GM19455 (cell line): ENCODE data around the gene HSPA12B.

ENCODE experiments used
- ATAC-seq: cut with Tn5 transposase; IDR thresholded peaks from one replicate; pipeline ENCODE4 v1.9.1; 2021; ENCODE audit not compliant: unreplicated experiment

HSPA12B gene, protein sequence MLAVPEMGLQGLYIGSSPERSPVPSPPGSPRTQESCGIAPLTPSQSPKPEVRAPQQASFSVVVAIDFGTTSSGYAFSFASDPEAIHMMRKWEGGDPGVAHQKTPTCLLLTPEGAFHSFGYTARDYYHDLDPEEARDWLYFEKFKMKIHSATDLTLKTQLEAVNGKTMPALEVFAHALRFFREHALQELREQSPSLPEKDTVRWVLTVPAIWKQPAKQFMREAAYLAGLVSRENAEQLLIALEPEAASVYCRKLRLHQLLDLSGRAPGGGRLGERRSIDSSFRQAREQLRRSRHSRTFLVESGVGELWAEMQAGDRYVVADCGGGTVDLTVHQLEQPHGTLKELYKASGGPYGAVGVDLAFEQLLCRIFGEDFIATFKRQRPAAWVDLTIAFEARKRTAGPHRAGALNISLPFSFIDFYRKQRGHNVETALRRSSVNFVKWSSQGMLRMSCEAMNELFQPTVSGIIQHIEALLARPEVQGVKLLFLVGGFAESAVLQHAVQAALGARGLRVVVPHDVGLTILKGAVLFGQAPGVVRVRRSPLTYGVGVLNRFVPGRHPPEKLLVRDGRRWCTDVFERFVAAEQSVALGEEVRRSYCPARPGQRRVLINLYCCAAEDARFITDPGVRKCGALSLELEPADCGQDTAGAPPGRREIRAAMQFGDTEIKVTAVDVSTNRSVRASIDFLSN

DNA sequence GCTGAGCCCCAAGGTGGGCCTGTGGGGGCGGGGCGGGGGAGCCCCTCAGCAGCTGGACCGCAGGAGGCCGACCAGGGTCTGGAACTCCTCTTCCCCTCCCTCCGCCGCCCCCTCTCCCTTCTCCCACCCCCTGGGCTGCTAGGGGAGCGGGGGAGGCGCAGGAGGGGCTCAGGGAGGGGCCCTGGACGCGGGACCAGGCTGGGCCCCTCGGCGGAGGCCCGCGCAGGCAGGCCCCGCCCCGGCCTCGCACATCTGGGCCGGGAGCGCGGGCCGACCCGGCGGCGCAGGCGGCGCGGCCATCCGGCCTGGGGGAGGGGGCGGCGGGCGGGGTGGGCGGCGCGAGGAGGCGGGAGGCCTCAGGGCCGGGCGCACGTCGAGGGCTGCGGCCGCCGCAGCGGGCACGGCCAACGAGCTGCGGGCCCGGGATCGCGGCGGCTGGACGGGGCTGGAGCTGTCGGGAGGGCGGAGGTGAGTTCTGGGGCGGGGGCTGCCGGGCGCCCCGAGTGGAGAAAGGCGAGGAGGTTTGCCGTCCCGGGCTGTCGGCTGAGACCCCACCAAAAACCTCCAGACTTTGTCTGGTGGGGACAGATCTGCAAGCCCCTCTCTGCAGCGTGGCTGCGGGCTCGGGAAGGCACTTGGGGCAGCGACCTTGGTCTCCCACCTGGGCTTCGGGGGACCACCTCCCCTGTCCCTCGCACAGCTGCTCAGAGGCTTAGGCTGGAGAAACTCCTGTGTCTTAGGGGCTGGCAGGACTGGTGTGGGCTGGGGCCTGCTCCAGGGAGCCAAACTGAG lies at the start of gene HSPA12B:
Gene HSPA12B (plus strand): TSS at position 359 of the 792 bp plus-strand sequence. CDS start 5,990 bp downstream, outside the sequence.
- no peak for ATAC-seq

- no peak for ATAC-seq
These were observed 47.1 kb upstream of the HSPA12B start for GRCh38 chr20:3685341-3685740.

GRCh38 chr20:3686421-3686820 lies 46.1 kb upstream of the HSPA12B start:
- ATAC-seq, result no peak

- no peak for ATAC-seq
These were observed 45.6 kb upstream of the HSPA12B start for GRCh38 chr20:3686867-3687321.

GRCh38 chr20:3687655-3688054 lies 44.8 kb upstream of the HSPA12B start:
- no peak for ATAC-seq

DNA sequence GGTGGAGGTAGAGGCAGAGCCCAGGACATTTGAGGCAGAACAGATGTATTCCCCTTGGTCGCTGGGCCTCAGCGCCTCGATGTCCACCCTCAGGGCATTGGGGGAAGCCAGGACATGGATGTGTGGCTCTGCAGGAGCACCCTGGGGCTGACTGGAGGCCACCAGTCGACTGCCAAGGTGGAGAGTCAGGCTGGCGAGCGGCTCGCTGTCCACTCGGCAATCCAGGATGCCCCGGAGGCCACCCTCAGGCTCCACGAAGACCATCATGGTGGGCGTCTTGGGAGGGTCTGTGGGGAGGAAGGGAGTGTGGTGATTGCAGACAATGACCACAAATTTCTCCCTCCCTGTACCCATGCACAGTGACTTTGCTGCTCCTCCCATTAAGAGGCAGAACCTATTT lies 42.5 kb upstream of the HSPA12B start:
- no peak for ATAC-seq

DNA sequence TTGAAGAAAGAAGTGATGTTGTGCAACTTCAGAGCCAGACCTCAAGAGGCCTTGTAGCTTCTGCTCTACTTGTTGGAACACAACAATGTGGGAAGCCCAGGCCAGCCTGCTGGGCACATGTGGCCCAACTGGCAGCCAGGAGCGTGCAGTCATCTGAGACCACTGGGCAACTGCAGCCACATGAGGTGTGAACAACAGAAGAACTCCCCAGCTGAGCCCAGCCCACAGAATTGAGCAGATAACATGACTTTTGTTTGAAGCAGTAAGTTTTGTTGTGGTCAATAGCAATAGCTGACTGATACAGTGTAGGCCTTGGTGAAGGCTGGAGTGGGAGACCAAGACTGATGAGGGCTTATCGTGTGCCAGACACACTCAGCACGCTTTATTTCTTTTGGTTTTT lies 42.1 kb upstream of the HSPA12B start:
- ATAC-seq, result no peak

GRCh38 chr20:3691306-3691705 lies 41.2 kb upstream of the HSPA12B start:
- no peak for ATAC-seq

DNA sequence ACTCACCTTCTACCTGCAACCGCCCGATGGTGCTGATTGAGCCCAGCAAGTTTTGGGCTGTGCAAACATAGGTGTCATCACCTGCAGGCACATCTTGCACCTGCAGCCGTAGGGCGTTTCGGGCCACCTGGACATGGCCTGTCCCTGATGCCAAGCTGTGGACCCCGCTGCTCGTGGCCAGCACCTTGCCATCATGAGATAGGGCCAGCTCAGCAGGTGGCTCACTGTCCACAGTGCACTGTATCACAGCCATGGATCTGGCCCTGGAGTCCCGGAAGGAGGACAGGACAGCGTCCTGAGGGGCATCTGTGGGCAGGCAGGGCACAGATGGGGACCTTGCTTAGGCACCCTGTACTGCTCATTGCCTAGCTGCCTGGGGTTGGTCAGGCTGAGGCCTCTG lies 40.6 kb upstream of the HSPA12B start:
- ATAC-seq, result no peak

- no peak for ATAC-seq
These were observed 39.7 kb upstream of the HSPA12B start for GRCh38 chr20:3692706-3693294.

DNA sequence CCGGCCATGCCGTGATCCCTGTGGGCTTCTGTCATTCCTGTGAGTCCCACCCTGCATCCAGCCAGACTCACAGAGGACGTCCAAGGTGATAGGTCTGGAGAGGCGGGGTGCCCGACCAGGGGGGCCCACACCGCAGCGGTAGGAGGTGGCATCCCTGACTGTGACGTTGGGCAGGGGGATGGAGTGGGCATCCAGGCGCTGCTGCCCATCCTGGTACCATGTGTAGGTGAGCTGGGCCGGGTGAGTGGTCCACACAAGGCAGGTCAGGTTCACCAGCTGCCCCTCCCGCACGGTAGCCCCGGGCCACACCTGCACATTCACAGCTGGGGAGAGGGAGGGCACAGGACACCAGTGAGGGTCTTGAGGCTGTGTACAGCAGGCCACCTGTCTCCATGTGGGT lies 39.1 kb upstream of the HSPA12B start:
- ATAC-seq, result no peak

GRCh38 chr20:3694864-3695263 lies 37.6 kb upstream of the HSPA12B start:
- no peak for ATAC-seq

GRCh38 chr20:3696200-3696599 lies 36.3 kb upstream of the HSPA12B start:
- ATAC-seq, result no peak

GRCh38 chr20:3696745-3697587 lies 35.5 kb upstream of the HSPA12B start:
- ATAC-seq, result no peak

- ATAC-seq, result no peak
These were observed 34.7 kb upstream of the HSPA12B start for GRCh38 chr20:3697588-3698305.

GRCh38 chr20:3698591-3699001 lies 33.9 kb upstream of the HSPA12B start:
- ATAC-seq, result no peak

- ATAC-seq, result no peak
These were observed 33.4 kb upstream of the HSPA12B start for GRCh38 chr20:3699037-3699436.

DNA sequence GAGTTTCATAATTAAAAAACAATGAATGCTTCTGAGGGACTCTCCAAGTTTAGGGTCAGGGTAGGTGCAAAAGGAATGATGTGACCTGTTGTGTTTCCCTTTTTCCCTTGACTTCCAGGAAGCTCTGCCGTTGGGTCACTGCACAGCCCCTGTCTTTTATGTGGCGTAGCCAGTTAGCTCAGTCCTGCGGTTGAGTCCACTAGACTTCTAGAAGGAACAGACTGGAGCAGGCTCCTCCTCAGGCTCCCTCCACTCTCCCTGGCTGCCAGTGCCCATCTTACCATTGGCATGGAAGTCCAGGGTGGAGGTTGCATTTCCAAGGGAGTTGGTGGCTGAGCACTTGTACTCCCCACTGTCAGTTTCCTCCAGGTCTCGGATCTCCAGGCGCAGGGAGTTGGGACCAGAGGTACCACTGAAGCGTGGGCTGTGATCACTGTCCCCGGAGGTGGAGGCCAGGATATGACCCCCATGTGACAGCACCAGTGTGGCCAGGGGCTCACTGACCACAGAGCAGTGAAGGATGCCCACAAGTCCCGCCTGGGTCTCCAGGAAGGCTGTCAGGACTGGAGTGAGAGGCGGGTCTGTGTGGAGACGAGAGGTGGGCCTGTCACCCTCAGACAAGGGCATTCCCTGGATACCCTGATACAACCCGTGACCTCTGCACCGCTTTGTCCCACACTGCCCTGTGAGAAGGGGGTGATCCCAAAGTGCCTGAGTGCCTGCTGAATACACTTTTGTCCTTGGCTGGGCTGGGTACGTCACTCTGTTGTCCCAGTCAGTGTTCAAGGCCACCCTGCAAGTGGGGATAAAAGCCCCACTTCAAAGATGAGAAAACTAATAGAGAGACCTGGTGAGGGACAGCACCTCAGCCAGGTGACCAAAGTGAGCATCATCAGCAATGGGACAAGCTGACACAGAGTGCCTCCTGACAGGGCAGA lies 31.2 kb upstream of the HSPA12B start:
- ATAC-seq, result no peak
